Measurements from ENCODE around the gene UBE2V1.

GRCh38 chr20:50039706-50040431 is 73.1 kb downstream of the UBE2V1 start:
- TF ChIP-seq, protein P1, sequence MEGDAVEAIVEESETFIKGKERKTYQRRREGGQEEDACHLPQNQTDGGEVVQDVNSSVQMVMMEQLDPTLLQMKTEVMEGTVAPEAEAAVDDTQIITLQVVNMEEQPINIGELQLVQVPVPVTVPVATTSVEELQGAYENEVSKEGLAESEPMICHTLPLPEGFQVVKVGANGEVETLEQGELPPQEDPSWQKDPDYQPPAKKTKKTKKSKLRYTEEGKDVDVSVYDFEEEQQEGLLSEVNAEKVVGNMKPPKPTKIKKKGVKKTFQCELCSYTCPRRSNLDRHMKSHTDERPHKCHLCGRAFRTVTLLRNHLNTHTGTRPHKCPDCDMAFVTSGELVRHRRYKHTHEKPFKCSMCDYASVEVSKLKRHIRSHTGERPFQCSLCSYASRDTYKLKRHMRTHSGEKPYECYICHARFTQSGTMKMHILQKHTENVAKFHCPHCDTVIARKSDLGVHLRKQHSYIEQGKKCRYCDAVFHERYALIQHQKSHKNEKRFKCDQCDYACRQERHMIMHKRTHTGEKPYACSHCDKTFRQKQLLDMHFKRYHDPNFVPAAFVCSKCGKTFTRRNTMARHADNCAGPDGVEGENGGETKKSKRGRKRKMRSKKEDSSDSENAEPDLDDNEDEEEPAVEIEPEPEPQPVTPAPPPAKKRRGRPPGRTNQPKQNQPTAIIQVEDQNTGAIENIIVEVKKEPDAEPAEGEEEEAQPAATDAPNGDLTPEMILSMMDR (IDR thresholded peaks at IDR 0.05; ENCODE audit: extremely low read depth in 1 of 2, insufficient read depth in 1 of 2, low read depth in 1 of 2, low read length in 2 of 2) = no peak
- no peak for TF ChIP-seq POLR2A (IDR thresholded peaks at IDR 0.05; ENCODE audit: low read depth, low read length)

Data from endothelial cell of umbilical vein (primary cell).